Peyer's patch (tissue), 4 donors: ENCODE results near the gene FGD5. TPM values are rescaled to one million over a fixed set of nuclear protein-coding genes. Genes with fewer than 3 reads are reported as not detected.

ENCODE experiments used
- DNase-seq, 3 donors: peaks; one replicate each; pipeline ENCODE4 v3.0.0-alpha.2; 2017 to 2019
- H3K27ac ChIP-seq, 4 donors: fragments of 200-600 bp; sonication (generic); one replicate each; pipeline ENCODE4 v1.5.1; 2016 to 2019
- H3K27me3 ChIP-seq, 2 donors: fragments of 200-600 bp; sonication (generic); one replicate each; pipeline ENCODE4 v1.5.1; 2019
- H3K36me3 ChIP-seq, 3 donors: fragments of 200-600 bp; sonication (generic); one replicate each; pipeline ENCODE4 v1.5.1; 2016 to 2019
- H3K4me1 ChIP-seq, 4 donors: fragments of 200-600 bp; sonication (generic); one replicate each; pipeline ENCODE4 v1.5.1; 2016 to 2019
- H3K4me3 ChIP-seq, 4 donors: fragments of 200-600 bp; sonication (generic); 1 replicate in 3 of 4; 2 replicates in 1 of 4; pipeline ENCODE4 v1.5.1; 2016 to 2019; ENCODE audit warnings: mild to moderate bottlenecking in 1 of 4
- H3K9me3 ChIP-seq, 4 donors: fragments of 200-600 bp; sonication (generic); one replicate each; pipeline ENCODE4 v1.5.1; 2016 to 2019; ENCODE audit warnings: mild to moderate bottlenecking in 1 of 4
- POLR2A ChIP-seq, 2 donors: fragments of 450-650 bp; IDR thresholded peaks; one replicate each; pipeline ENCODE4 v1.5.1; 2017; ENCODE audit warnings: antibody characterized with exemption in 2 of 2, mild to moderate bottlenecking in 2 of 2, moderate library complexity in 2 of 2
- total RNA-seq, 4 donors: library from RNA; depleted of rRNA; stranded (reverse); fragments of >200 nt; gene quantifications; one replicate each; pipeline ENCODE4 v1.1.0, GENCODE V29; 2016
- TF ChIP-seq, protein P1 (sequence below), 6 experiments: fragments of 450-650 bp in 4 of 6; fragments of 200-600 bp in 2 of 6; sonication (generic) in 1 of 6; IDR thresholded peaks; one replicate each; pipeline ENCODE4 v1.5.1; 2017 to 2019; ENCODE audit warnings: antibody characterized with exemption in 6 of 6, mild to moderate bottlenecking in 3 of 6, moderate library complexity in 1 of 6

FGD5 gene
- total RNA-seq, 4 donors from 2014 or later = 8.6 to 65.2 (median 18.1) TPM

DNA sequence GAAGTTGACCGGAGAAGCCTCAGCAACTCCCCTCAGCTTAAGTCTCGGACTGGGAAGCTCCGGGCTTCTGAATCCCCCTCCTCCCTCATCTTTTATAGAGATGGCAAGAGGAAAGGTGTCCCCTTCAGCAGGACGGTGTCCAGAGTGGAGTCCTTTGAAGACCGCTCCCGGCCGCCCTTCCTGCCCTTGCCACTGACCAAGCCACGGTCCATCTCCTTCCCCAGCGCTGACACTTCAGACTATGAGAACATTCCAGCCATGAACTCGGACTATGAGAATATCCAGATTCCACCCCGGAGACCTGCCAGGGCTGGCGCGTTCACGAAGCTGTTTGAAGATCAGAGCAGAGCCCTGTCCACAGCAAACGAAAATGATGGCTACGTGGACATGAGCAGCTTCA lies 2.4 kb downstream of the FGD5 start:
- no peak for TF ChIP-seq POLR2A (IDR thresholded peaks at IDR 0.05)
- TF ChIP-seq, protein P1, sequence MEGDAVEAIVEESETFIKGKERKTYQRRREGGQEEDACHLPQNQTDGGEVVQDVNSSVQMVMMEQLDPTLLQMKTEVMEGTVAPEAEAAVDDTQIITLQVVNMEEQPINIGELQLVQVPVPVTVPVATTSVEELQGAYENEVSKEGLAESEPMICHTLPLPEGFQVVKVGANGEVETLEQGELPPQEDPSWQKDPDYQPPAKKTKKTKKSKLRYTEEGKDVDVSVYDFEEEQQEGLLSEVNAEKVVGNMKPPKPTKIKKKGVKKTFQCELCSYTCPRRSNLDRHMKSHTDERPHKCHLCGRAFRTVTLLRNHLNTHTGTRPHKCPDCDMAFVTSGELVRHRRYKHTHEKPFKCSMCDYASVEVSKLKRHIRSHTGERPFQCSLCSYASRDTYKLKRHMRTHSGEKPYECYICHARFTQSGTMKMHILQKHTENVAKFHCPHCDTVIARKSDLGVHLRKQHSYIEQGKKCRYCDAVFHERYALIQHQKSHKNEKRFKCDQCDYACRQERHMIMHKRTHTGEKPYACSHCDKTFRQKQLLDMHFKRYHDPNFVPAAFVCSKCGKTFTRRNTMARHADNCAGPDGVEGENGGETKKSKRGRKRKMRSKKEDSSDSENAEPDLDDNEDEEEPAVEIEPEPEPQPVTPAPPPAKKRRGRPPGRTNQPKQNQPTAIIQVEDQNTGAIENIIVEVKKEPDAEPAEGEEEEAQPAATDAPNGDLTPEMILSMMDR (IDR thresholded peaks at IDR 0.05) = no peak
- no peak overlapping the region for H3K27ac ChIP-seq
- no peaks in the 10 kb centered on the region for H3K27me3 ChIP-seq
- peak in 1 of 3 donors; percentile 38 for DNase-seq
- H3K4me3 ChIP-seq = no peak overlapping the region
- no peaks in the 10 kb centered on the region for H3K4me1 ChIP-seq
- no peaks in the 10 kb centered on the region for H3K9me3 ChIP-seq
- H3K36me3 ChIP-seq = peaks cover 0 to 13% (median 0%) of the 10 kb centered on the region in 3 donors

- DNase-seq = no peak
- TF ChIP-seq, protein P1 (IDR thresholded peaks at IDR 0.05) = no peak
- TF ChIP-seq POLR2A (IDR thresholded peaks at IDR 0.05) = no peak
- Histone ChIP-seq H3K36me3 (peaks cover 0 to 13% (median 0%) of the 10 kb centered on the region in 3 donors), H3K27ac (no peak overlapping the region), H3K9me3 (no peaks in the 10 kb centered on the region), H3K27me3 (no peaks in the 10 kb centered on the region), H3K4me1 (no peaks in the 10 kb centered on the region), H3K4me3 (no peak overlapping the region)
These were observed 3.4 kb downstream of the FGD5 start for GRCh38 chr3:14822134-14822533.

DNA sequence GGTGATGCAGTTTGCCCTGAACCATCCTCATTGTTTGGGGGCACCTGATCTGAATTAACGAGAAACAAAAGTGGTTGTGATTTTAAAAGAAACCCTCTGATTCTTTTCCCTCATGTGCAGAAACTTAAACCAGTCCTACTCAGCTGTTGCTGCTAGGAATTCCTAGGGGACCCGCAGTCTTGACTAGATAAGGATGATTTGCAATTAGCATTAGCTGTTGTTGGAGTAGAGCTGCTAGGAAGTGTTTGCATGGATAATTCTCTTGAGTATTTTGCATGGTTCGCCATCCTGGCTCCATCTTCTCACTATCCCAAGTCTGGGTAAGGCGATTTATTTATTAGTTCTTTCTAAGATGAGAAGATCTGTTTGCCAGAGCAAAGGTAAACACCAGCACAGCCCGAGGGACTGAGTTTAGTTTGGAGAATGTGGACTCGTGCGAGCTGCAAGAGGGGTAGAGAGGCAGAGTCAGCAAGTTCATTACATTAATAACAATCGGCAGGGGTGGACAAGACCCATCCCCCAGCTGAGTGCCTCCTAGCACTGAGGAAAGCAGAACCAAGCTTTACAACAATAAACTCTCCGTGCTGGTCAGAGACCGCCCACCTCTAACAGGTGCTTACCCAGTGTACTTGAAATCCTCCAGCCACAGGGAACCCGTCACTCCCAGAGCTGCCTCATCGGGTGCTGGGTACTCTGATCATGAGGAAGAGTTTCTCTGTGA lies 4.1 kb downstream of the FGD5 start:
- no peak for TF ChIP-seq POLR2A (IDR thresholded peaks at IDR 0.05)
- TF ChIP-seq, protein P1 (IDR thresholded peaks at IDR 0.05) = no peak
- H3K9me3 ChIP-seq = no peaks in the 10 kb centered on the region
- DNase-seq = no peak
- no peaks in the 10 kb centered on the region for H3K4me1 ChIP-seq
- H3K36me3 ChIP-seq = peaks cover 0 to 13% (median 0%) of the 10 kb centered on the region in 3 donors
- no peak overlapping the region for H3K4me3 ChIP-seq
- no peaks in the 10 kb centered on the region for H3K27me3 ChIP-seq
- peak overlapping the region in 2 of 4 donors; percentile 6 to 39 for H3K27ac ChIP-seq

GRCh38 chr3:14823393-14823792 lies 4.6 kb downstream of the FGD5 start:
- Histone ChIP-seq H3K9me3 (no peaks in the 10 kb centered on the region), H3K4me1 (no peaks in the 10 kb centered on the region), H3K27ac (peak overlapping the region in 2 of 4 donors; percentile 39), H3K27me3 (no peaks in the 10 kb centered on the region), H3K4me3 (no peak overlapping the region), H3K36me3 (peaks cover 0 to 13% (median 0%) of the 10 kb centered on the region in 3 donors)
- no peak for DNase-seq
- TF ChIP-seq, protein P1 (IDR thresholded peaks at IDR 0.05) = no peak
- no peak for TF ChIP-seq POLR2A (IDR thresholded peaks at IDR 0.05)

DNA sequence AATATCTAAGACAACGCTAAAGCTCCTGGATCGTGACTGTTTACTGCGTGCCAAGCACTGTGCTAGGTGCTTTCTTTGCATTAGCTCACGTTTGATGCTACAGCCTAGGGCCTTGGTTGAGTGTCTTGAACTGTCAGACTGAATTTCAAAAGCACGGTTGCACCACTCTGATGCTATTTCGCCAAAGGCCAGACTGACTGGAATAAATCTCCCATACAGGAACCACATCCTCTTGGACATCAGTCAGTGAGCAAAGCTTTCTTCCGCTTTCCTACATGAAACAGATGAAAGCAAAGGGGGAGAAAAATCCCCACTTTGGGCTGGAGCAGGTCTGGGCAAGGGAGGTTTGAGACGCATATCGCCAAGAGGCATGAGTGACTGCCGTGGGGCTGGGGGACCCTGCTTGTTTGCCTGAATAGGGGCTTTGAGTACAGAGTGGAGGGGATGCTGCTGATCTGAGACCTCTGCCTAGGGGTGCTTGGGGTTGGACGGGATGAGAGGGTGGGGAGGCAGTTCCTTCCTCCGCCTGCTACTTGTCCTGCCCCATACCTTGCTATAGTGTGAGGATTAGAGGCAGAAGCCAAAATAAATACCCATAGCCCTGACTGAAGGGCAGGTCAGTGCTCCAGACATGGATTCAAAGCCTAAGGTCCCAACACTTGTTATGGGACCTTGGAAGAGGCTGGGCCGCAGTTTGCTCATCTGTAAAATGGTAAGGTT lies 5.3 kb downstream of the FGD5 start:
- Histone ChIP-seq H3K36me3 (peaks cover 0 to 13% (median 0%) of the 10 kb centered on the region in 3 donors), H3K4me3 (no peak overlapping the region), H3K9me3 (no peaks in the 10 kb centered on the region), H3K4me1 (no peaks in the 10 kb centered on the region), H3K27me3 (no peaks in the 10 kb centered on the region), H3K27ac (peak overlapping the region in 2 of 4 donors; percentile 39)
- no peak for DNase-seq
- TF ChIP-seq POLR2A (IDR thresholded peaks at IDR 0.05) = no peak
- TF ChIP-seq, protein P1 (IDR thresholded peaks at IDR 0.05) = no peak
